Measurements from ENCODE around the gene AMPH.

AMPH gene

GRCh38 chr7:38630720-38631673 lies at the start of gene AMPH:
Gene AMPH, minus strand, starts transcription at chr7:38631373. Its CDS starts 22 bp downstream, at chr7:38631351.
- no peak for TF ChIP-seq CTCF (IDR thresholded peaks at IDR 0.05; ENCODE audit: insufficient read depth, low read depth, low read length, missing control alignments)
- DNase-seq (ENCODE audit: low read depth), result peak; percentile 19
- no peak within 1 kb of the TSS for H3K4me3 ChIP-seq (ENCODE audit: low read length)

- no peak for DNase-seq (ENCODE audit: low read depth)
- no peak for TF ChIP-seq CTCF (IDR thresholded peaks at IDR 0.05; ENCODE audit: insufficient read depth, low read depth, low read length, missing control alignments)
Measured at GRCh38 chr7:38679419-38679818, 48.2 kb upstream of the AMPH start.

GRCh38 chr7:38678698-38679054 lies 47.5 kb upstream of the AMPH start:
- H3K4me3 ChIP-seq (ENCODE audit: low read length), result no peak overlapping the region
- no peak for TF ChIP-seq CTCF (IDR thresholded peaks at IDR 0.05; ENCODE audit: insufficient read depth, low read depth, low read length, missing control alignments)
- no peak for DNase-seq (ENCODE audit: low read depth)

More at GRCh38 chr7:38679419-38679818, 48.2 kb upstream of the AMPH start:
- H3K4me3 ChIP-seq (ENCODE audit: low read length), result no peak overlapping the region

- no peak for TF ChIP-seq CTCF (IDR thresholded peaks at IDR 0.05; ENCODE audit: insufficient read depth, low read depth, low read length, missing control alignments)
- H3K4me3 ChIP-seq (ENCODE audit: low read length), result no peak overlapping the region
- DNase-seq (ENCODE audit: low read depth), result no peak
Measured at GRCh38 chr7:38677981-38678697, 47.0 kb upstream of the AMPH start.

GRCh38 chr7:38675494-38676106 lies 44.4 kb upstream of the AMPH start:
- no peak for TF ChIP-seq CTCF (IDR thresholded peaks at IDR 0.05; ENCODE audit: insufficient read depth, low read depth, low read length, missing control alignments)
- DNase-seq (ENCODE audit: low read depth), result no peak
- no peak overlapping the region for H3K4me3 ChIP-seq (ENCODE audit: low read length)

- DNase-seq (ENCODE audit: low read depth), result no peak
- TF ChIP-seq CTCF (IDR thresholded peaks at IDR 0.05; ENCODE audit: insufficient read depth, low read depth, low read length, missing control alignments), result no peak
- no peak overlapping the region for H3K4me3 ChIP-seq (ENCODE audit: low read length)
Measured at GRCh38 chr7:38674513-38674912, 43.3 kb upstream of the AMPH start.

All from epithelial cell of esophagus (primary cell).